Measurements from ENCODE around the gene SPRED3.
"Not testable (repeated sequence)": the region's sequence is repeated elsewhere in the genome, so short reads cannot be mapped to it uniquely, and the experiment has no call there.

The SPRED3 gene

GRCh38 chr19:38402967-38403674, 14.6 kb downstream of the SPRED3 start, which contains the start of gene FAM98C:
Gene FAM98C, plus strand, starts transcription at chr19:38403093. Its CDS starts 61 bp downstream, at chr19:38403154.
- peak; percentile 89 for TF ChIP-seq CTCF (IDR thresholded peaks at IDR 0.05; ENCODE audit: extremely low read depth, missing control alignments)
- peak; percentile 100 for DNase-seq (ENCODE audit: low spot score)

DNA sequence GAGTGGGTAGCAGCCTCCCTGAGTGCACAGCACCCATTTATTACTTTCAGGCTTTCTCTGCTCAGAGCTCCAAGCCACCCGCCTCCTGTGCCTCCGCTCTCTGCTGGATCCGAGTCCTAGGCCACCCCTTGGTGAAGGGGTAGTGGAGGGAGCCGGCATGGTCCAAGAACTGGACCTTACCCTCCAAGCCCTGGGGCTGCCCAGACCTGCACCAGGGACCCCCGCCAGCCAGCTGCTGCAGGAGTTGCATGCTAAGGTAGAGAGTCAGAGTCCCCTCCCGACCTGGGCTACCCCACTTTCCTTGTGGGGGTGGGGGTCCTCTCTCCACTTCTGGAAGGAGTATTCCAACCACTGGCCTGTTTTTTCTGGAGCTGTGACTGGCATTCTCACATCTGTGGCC, 16.4 kb downstream of the SPRED3 start:
- no peak for TF ChIP-seq CTCF (IDR thresholded peaks at IDR 0.05; ENCODE audit: extremely low read depth, missing control alignments)
- no peak for DNase-seq (ENCODE audit: low spot score)

DNA sequence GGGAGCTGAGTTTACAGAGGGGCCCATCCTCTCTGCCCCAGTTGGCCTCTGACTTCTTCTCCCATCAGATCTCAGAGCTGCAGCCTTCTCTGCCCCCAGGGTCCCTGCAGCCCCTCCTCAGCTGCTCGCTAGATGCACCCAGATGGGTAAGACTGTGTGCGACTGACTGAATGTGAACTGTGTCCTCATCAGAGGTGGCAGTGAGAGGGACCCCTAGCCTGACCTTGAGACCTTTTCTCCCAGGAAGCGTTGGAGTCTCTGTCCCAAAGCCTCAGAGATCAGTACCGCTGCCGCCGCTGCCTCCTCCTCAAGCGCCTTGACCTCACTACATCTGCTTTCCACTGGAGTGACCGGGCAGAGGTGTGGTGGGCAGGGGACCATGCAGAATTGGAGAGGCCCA, 16.8 kb downstream of the SPRED3 start:
- no peak for TF ChIP-seq CTCF (IDR thresholded peaks at IDR 0.05; ENCODE audit: extremely low read depth, missing control alignments)

GRCh38 chr19:38409631-38410133, 21.2 kb downstream of the SPRED3 start:
- DNase-seq (ENCODE audit: low spot score) = no peak
- TF ChIP-seq CTCF (IDR thresholded peaks at IDR 0.05; ENCODE audit: extremely low read depth, missing control alignments) = no peak

More for the DNA sequence above, 16.8 kb downstream of the SPRED3 start:
- DNase-seq (ENCODE audit: low spot score) = no peak

DNA sequence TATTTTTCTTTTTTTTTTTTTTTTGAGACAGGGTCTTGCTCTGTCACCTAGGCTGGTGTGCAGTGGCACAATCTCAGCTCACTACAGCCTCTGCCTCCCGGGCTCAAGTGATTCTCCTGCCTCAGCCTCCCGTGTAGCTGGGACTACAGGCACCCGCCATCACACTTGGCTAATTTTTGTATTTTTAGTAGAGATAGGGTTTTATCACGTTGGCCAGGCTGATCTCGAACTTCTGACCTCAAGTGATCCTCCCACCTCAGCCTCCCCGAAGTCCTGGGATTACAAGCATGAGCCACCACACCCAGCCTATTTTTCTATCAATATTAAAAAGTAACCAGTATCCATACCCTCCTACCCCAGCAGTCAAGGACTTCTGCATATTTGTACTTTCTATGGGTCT, 21.9 kb downstream of the SPRED3 start:
- DNase-seq (ENCODE audit: low spot score) = not testable (repeated sequence)

DNA sequence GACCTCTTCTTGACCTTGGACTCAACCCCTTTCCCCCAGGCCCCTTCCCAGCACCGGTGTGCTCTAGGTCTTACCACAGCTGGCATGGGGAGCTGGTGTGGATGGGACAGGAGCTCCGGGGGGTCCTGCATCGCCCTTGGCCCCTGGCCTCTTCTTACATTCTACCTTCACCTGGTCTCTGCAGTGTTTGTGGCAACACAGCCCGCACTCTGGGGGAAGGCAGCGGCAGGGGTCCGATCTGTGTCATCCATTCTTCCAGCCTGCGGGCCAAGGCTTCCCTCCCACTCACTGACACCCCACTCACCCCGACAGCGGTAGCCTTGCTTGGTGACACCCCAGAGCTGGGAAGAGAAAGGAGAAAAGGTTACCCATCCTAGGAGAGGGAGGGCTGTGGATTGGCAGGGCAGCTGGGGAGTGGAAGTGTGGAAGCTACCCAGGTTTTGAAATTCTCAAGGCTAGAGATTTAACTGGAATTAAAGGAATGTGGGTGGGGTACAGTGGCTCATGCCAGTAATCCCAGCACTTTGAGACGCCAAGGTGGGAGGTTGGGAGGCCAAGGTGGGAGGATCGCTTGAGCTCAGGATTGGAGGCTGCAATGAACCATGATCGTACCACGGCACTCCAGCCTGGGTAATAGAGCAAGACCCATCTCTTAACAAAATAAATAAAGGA, 22.7 kb downstream of the SPRED3 start:
- no peak for TF ChIP-seq CTCF (IDR thresholded peaks at IDR 0.05; ENCODE audit: extremely low read depth, missing control alignments)
- no peak for DNase-seq (ENCODE audit: low spot score)

- DNase-seq (ENCODE audit: low spot score) = not testable (repeated sequence)
Observed at GRCh38 chr19:38411898-38412297, 23.4 kb downstream of the SPRED3 start.

DNA sequence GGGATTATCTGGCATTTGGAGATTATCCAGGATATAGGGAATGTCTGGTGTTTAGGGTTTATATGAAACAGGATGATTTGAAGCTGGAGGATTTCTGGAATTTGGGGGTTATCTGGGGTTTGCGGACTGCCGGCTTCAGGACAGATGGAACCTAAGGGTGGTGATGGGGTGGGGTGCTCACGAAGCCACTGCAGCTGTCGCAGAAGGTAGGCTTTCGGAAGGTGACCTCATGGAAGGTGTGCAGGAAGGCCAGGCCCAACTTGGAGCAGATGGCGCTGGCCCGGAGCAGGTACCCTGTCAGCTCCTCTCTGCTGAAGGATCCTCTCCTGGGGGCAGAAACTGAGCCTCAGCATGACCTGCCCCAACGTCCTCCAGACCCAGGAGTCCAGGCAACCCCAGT, 24.0 kb downstream of the SPRED3 start:
- TF ChIP-seq CTCF (IDR thresholded peaks at IDR 0.05; ENCODE audit: extremely low read depth, missing control alignments) = no peak
- no peak for DNase-seq (ENCODE audit: low spot score)

Data from GM20000 (cell line).